GM21723 (cell line): Measurements from ENCODE around the gene AATF.

Experiments
- ATAC-seq: cut with Tn5 transposase; IDR thresholded peaks from one replicate; pipeline ENCODE4 v1.9.1; 2021; ENCODE audit warnings: mild to moderate bottlenecking, moderate library complexity; ENCODE audit not compliant: unreplicated experiment

Gene AATF

GRCh38 chr17:36930583-36930900, 18.2 kb upstream of the AATF start:
- no peak for ATAC-seq

- no peak for ATAC-seq
These were observed 17.6 kb upstream of the AATF start for GRCh38 chr17:36931096-36931696.

GRCh38 chr17:36931697-36932382, 16.9 kb upstream of the AATF start:
- no peak for ATAC-seq

GRCh38 chr17:36932383-36932693, 16.4 kb upstream of the AATF start:
- ATAC-seq: no peak

DNA sequence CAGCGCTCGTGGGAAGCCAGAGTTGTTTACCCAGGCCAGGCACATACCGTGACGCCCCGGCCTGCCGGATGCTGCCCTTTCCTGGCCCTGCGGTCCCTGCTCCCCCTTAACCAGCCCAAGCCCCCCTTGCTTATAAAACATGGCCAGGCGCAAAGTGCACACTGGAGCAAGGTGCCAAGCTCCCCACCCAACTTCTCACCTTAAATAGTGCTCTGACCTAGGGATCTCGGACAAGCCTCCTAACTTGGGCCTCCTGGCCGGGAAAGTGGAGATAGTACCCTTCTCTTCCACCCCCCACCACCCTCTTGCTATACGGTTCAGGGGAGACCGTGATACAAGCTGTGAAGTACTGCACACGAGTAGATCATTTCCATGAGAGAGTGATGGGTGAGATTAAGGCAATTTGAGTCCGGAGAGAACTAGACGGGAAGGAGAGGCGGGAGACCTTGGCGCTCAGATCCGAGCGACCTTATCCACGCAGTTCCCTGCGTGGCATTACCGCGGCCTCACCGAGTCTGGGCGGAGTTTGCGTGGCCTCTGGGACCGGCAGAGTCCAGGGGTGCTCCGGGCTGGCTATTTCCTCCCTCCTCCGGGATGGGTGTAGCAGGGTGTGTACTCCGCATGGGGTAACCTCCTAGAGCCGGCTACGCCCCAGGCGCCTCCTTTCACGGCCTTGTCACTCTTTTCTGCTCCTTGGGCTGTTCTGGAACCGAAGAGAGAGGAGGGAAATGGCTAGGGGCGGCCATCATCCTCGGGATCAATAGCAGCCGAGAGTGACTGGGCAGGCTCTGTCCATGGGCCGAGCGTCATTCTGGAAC, 15.9 kb upstream of the AATF start:
- ATAC-seq: no peak

DNA sequence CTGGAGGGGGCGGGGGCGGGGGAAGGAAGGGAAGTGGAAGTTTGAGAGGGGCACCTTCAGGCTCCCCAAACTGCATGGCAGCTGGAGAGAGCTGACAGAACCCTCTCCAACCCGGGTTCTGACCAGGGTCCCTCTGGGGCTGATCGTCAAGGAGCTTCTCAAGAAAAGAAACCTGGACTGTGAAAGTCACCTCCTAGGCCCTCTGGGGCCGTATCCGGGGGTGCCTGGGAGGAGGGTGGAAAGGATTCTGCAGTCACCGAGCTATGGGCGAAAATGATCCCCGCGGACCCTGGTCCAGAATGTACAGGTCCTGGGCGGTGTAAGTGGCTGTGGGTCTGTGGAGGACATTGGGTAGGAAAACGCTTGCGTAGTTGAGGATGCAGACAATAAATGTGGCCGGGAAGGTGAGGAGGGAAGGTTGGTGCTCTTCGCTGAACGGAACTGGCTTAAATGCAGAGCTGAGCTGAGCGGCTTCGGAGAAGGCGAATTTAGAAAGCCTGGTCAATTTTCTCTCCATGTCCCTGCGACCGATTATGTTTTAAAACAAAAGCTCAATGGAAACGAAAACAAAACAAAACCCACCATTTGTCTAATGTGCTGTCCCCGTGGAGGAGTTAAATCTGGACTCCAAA, 15.1 kb upstream of the AATF start:
- ATAC-seq: no peak

GRCh38 chr17:36934144-36934691, 14.5 kb upstream of the AATF start:
- no peak for ATAC-seq

DNA sequence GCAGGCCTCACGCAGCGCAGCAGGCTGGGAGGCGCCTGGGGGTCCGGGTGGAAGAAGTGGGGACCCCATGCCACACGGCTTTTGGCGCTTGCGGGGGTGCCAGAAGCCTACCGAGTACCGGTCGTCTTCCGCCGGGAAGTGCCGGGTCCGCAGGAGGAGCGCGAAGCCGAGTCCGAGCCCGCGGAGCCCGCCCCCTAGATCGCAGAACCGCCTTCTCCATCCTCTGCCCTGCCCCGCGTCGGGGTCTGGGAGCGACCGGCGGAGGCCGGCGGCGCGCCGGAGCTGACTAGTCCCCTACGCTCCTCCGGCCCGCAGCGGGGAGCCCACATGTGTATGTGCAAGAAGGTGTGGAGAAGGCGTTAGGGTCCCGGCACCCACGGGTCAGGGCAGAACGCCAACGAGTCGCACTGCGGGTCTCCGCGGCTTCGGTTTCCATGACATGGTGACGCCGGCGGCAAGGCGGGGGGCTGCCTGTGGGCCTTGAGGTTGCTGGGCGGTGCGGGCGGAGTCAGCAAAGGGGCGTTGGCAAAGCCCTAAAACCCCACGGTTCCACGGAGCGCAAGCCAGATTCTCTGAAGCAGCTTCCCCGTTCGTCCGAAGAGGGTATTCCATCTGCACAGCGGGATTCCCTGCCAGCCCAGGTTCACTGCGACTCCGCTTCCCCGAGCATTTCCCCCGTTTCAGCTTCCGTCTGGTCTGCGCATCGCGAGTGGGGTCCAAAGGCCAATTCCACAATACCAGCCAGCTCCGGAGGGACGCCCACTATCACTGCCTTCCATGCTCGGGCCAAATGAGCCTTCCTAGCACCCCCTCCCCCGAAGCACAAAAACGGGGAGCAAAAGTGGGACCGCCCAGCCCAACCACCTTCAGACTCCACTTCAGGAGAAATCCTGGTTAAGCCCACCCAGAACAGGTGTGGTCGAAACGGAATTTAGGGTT, 13.8 kb upstream of the AATF start:
- no peak for ATAC-seq

- ATAC-seq: no peak
These were observed 12.9 kb upstream of the AATF start for GRCh38 chr17:36935671-36936454.

- ATAC-seq: no peak
These were observed 12.2 kb upstream of the AATF start for GRCh38 chr17:36936455-36937000.

DNA sequence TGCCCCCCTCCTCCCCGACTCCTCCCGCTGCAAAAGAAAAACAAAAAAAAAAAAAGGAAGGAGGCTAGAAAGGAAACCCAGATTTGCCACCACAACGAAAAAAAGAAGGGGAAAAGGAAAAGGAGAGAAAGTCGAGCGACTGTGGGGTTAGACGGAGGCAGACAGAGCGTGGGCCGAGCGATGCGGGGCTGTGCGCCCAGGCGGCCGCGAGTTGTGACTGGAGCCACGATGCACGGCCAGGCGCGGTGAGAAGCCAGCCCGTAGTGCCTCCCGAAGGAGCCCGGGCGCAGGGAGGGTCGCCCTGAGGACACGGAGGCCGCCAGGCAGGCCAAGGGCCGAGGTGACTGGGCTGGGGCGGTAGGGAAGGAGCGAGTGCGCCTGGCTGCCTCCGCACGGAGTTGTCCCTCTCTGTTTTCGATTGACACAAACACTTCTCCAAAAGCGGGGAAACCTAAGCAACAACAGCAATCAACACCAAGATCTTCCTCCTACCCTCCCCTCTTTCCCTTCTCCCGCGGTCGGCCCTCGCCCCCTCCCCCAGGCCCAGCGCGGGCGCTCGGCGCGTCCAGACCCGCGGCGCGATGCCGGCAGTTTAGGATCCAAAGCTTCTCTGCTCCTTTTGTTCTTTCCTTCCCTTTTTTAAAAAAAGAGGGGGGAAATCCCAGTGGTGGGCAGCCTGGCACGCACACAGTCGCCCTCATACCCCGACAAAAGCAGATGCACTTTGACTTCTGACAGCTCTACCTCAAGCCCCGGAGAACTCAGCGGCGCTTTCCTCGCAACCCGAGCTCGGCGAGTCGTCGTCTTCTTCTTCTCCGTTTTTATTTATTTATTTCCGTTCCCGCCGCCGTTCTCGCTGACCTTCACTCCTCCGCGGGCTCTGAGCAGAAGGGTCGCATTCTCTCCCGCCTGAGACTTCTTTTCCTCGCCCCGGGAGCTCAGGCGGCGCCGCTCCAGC, 11.5 kb upstream of the AATF start, which contains the start of gene LHX1:
LHX1 (plus strand) TSS at position 475 of the 958 bp plus-strand sequence. CDS start 723 bp downstream, outside the sequence.
- ATAC-seq: no peak

- ATAC-seq: no peak
These were observed 10.7 kb upstream of the AATF start for GRCh38 chr17:36937959-36938565.

GRCh38 chr17:36938566-36939051, 10.1 kb upstream of the AATF start:
- no peak for ATAC-seq

- ATAC-seq: no peak
These were observed 9.5 kb upstream of the AATF start for GRCh38 chr17:36939052-36939801.

- no peak for ATAC-seq
These were observed 8.9 kb upstream of the AATF start for GRCh38 chr17:36939802-36940312.
